GM12878 (cell line): ENCODE data around the gene LAMA4. TPM values are rescaled to one million over a fixed set of nuclear protein-coding genes. Genes with fewer than 3 reads are reported as not detected.

Experiments
- ATAC-seq: fragments of 200-7000 bp; cut with Tn5 transposase; 3 replicates; pipeline ENCODE4 v1.9.1; 2020; ENCODE audit warnings: mild to moderate bottlenecking, moderate library complexity
- BruUV-seq: library from RNA; stranded (reverse); fragments of 400-500 nt; replicated peaks from 2 replicates; lab custom pipeline; 2021; lab: Mats Ljungman, UMichigan
- CTCF ChIA-PET: fragments of 300-600 bp; sonication (Branson Sonifier 250); formaldehyde crosslinking; extraction: SDS; loops from one replicate; lab custom pipeline; 2021; ENCODE audit warnings: inconsistent platforms; lab: Yijun Ruan, JAX
- POLR2A ChIA-PET: fragments of 350-600 bp; formaldehyde crosslinking; extraction: SDS; loops from one replicate; lab custom pipeline; 2021; ENCODE audit warnings: inconsistent platforms; lab: Charles Lee
- RAD21 ChIA-PET: fragments of 300-600 bp; sonication (Branson Sonifier 250); formaldehyde crosslinking; loops from one replicate; lab custom pipeline; 2023; ENCODE audit warnings: antibody characterized with exemption; ENCODE audit not compliant: unreplicated experiment; lab: Charles Lee
- SMC1A ChIA-PET: fragments of 300-600 bp; sonication (Branson Sonifier 250); formaldehyde crosslinking; loops from one replicate; lab custom pipeline; 2023; ENCODE audit not compliant: unreplicated experiment, uncharacterized antibody; lab: Charles Lee
- DNase-seq: peaks from one replicate; pipeline ENCODE4 v3.0.0-alpha.2; 2011; ENCODE audit warnings: low read depth, low spot score
- FAIRE-seq: peaks from 3 replicates; lab custom pipeline; 2011; peaks lifted over from hg19 to GRCh38; lab: Jason Lieb, UNC
- H2AFZ ChIP-seq: 2 replicates; pipeline ENCODE4 v1.6.0; 2011; ENCODE audit warnings: low read depth, low read length, control low read depth; ENCODE audit not compliant: control insufficient read depth
- H3K27ac ChIP-seq: 2 replicates; pipeline ENCODE4 v1.5.1; 2011; ENCODE audit warnings: control low read depth; ENCODE audit not compliant: control insufficient read depth, insufficient read depth
- H3K27me3 ChIP-seq, 2 experiments: replicated peaks in 1 of 2; 2 replicates each; pipeline versions ENCODE4 v1.6.0 to v1.6.1; 2011; ENCODE audit warnings: low read length in 1 of 2; ENCODE audit not compliant: control insufficient read depth in 2 of 2, insufficient read depth in 2 of 2
- H3K36me3 ChIP-seq, 2 experiments: 2 replicates each; pipeline ENCODE4 v1.5.1; 2011; ENCODE audit warnings: low read length in 1 of 2; ENCODE audit not compliant: control insufficient read depth in 2 of 2, insufficient read depth in 2 of 2
- H3K4me1 ChIP-seq: 2 replicates; pipeline ENCODE4 v1.6.1; 2011; ENCODE audit warnings: mild to moderate bottlenecking, low read length, moderate library complexity, mixed read lengths; ENCODE audit not compliant: control insufficient read depth, insufficient read depth
- H3K4me2 ChIP-seq: 2 replicates; pipeline ENCODE4 v1.6.0; 2011; ENCODE audit warnings: control low read depth; ENCODE audit not compliant: control insufficient read depth, insufficient read depth
- H3K4me3 ChIP-seq: fragments of 200-600 bp; sonication (generic); 2 replicates; pipeline ENCODE4 v1.5.1; 2016
- H3K79me2 ChIP-seq: 2 replicates; pipeline ENCODE4 v1.6.0; 2011; ENCODE audit warnings: low read length; ENCODE audit not compliant: control insufficient read depth, insufficient read depth
- H3K9ac ChIP-seq: 2 replicates; pipeline ENCODE4 v1.8.0; 2011; ENCODE audit warnings: low read length, control low read depth, mixed read lengths; ENCODE audit not compliant: control insufficient read depth, insufficient read depth
- H3K9me3 ChIP-seq: replicated peaks from 3 replicates; pipeline ENCODE4 v1.5.1; 2011; ENCODE audit warnings: mild to moderate bottlenecking, low read length; ENCODE audit not compliant: control insufficient read depth, insufficient read depth
- H4K20me1 ChIP-seq: 2 replicates; pipeline ENCODE4 v1.6.0; 2011; ENCODE audit not compliant: control insufficient read depth, insufficient read depth
- FOS ChIP-seq: IDR thresholded peaks from 3 replicates; pipeline ENCODE4 v1.6.1; 2011; ENCODE audit warnings: borderline replicate concordance; ENCODE audit not compliant: insufficient read length; ENCODE audit errors: extremely low read depth
- IRF4 ChIP-seq: IDR thresholded peaks from 2 replicates; pipeline ENCODE4 v1.6.1; 2011; ENCODE audit warnings: low read depth, low read length
- RFX5 ChIP-seq: IDR thresholded peaks from 2 replicates; pipeline ENCODE4 v1.6.1; 2011; ENCODE audit warnings: low read depth, low read length, improper control_type of control experiment
- ZNF24 ChIP-seq: fragments of 450-650 bp; IDR thresholded peaks from 2 replicates; pipeline ENCODE4 v1.6.1; 2017; ENCODE audit warnings: antibody characterized with exemption, mild to moderate bottlenecking
- in situ Hi-C: fragments of 300-500 bp; cut with MboI; formaldehyde crosslinking; loops from 9 replicates; pipeline ENCODE4 v1.14.3; 2018; ENCODE audit warnings: mixed read lengths
- intact Hi-C: fragments of 100-400 bp; cut with micrococcal nuclease; formaldehyde crosslinking; loops from one replicate; pipeline ENCODE4 v1.14.2; 2022; ENCODE audit not compliant: unreplicated experiment
- polyA plus RNA-seq, 11 experiments: library from polyadenylated mRNA; depleted of rRNA in 4 of 11; unstranded in 6 of 11; stranded (reverse) in 5 of 11; fragments of >200 nt; fragmentation: Nextera tagmentation in 4 of 11; fragmentation: Illumina TruSeq in 1 of 11; extraction: Ambion mirVana in 4 of 11; extraction: Trizol in 1 of 11; gene quantifications; 1 replicate in 1 of 11; 2 replicates in 10 of 11; pipeline versions ENCODE4 v1.2.1 to v1.2.3, GENCODE V29; 2011 to 2016; ENCODE audit warnings: inconsistent platforms in 2 of 11, missing spikeins in 2 of 11, low read depth in 1 of 11
- total RNA-seq, 4 experiments: library from RNA; depleted of rRNA in 3 of 4; stranded (reverse); fragments of >200 nt in 3 of 4; fragmentation: Illumina TruSeq in 1 of 4; extraction: Trizol in 1 of 4; gene quantifications; 2 replicates each; pipeline versions ENCODE4 v1.2.1 to v1.2.3, GENCODE V29; 2013 to 2021
- TF ChIP-seq, protein P1 (sequence below): fragments of 450-650 bp; formaldehyde crosslinking; IDR thresholded peaks from 2 replicates; pipeline ENCODE4 v1.4.0; 2022; ENCODE audit warnings: mild to moderate bottlenecking, moderate library complexity
- TF ChIP-seq, protein P2 (sequence below): fragments of 450-650 bp; IDR thresholded peaks from 2 replicates; pipeline ENCODE4 v1.6.1; 2016; ENCODE audit warnings: mild to moderate bottlenecking
- TF ChIP-seq, protein P3 (sequence below): fragments of 450-650 bp; IDR thresholded peaks from 2 replicates; pipeline ENCODE4 v1.6.1; 2016; ENCODE audit warnings: mild to moderate bottlenecking, moderate library complexity, borderline replicate concordance

Gene LAMA4
- total and polyA plus RNA-seq, 10 of the 15 experiments (the other 5 are each of a cell fraction or from before 2014, with no cell fraction given) = 0.11 to 0.21 (median 0.14) TPM; not detected in 7

DNA sequence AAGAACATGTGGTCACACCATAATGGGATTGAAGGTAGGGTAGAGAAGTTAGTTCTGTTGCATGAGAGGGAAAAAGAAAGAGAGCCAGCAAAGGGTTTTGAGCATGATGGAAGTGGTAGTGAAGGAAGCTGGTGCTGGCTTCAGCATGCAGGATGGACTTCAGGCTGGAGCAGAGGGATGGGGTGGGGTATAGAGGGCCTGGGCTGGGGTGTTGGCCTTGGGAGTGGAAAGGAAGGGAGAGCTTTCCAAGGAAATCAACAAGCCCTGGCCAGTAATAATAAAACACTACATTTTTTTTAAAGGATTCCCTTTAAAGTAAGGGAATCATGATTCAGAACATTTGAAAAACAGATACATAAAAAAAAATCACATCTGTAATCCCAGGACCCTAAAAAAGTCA is 61.2 kb downstream of the LAMA4 start:
- no peaks in the 10 kb centered on the region for H3K79me2 ChIP-seq
- no peak overlapping the region for H3K4me2 ChIP-seq
- ChIA-PET SMC1A (interaction anchor here (1.5 to 5.2 kb wide), 2 partner anchors 13 to 118 kb away, joined by 5 to 13 read pairs; no protein-coding TSS in a partner anchor), RAD21 (interaction anchor here (1.3 kb wide), 1 partner anchor 13 kb away, joined by 3 read pairs; no protein-coding TSS in a partner anchor), POLR2A (no interaction called here), CTCF (no interaction called here)
- no peak for FAIRE-seq
- H2AFZ ChIP-seq = no peak overlapping the region
- no peak for DNase-seq
- no peaks in the 10 kb centered on the region for H3K4me1 ChIP-seq
- in situ Hi-C loops = loop anchor here (25.0 kb wide), 1 partner anchor 1719 kb away; no protein-coding TSS in a partner anchor
- H3K36me3 ChIP-seq = no peaks in the 10 kb centered on the region
- no peak overlapping the region for H3K9ac ChIP-seq
- no peaks in the 10 kb centered on the region for H4K20me1 ChIP-seq
- H3K27me3 ChIP-seq = no peaks in the 10 kb centered on the region
- TF ChIP-seq, protein P1, sequence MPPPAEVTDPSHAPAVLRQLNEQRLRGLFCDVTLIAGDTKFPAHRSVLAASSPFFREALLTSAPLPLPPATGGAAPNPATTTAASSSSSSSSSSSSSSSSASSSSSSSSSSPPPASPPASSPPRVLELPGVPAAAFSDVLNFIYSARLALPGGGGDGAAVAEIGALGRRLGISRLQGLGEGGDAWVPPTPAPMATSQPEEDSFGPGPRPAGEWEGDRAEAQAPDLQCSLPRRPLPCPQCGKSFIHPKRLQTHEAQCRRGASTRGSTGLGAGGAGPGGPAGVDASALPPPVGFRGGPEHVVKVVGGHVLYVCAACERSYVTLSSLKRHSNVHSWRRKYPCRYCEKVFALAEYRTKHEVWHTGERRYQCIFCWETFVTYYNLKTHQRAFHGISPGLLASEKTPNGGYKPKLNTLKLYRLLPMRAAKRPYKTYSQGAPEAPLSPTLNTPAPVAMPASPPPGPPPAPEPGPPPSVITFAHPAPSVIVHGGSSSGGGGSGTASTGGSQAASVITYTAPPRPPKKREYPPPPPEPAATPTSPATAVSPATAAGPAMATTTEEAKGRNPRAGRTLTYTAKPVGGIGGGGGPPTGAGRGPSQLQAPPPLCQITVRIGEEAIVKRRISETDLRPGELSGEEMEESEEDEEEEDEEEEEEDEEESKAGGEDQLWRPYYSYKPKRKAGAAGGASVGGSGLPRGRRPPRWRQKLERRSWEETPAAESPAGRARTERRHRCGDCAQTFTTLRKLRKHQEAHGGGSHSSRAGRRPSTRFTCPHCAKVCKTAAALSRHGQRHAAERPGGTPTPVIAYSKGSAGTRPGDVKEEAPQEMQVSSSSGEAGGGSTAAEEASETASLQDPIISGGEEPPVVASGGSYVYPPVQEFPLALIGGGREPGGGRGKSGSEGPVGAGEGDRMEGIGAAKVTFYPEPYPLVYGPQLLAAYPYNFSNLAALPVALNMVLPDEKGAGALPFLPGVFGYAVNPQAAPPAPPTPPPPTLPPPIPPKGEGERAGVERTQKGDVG = no peak
- TF ChIP-seq, protein P2, sequence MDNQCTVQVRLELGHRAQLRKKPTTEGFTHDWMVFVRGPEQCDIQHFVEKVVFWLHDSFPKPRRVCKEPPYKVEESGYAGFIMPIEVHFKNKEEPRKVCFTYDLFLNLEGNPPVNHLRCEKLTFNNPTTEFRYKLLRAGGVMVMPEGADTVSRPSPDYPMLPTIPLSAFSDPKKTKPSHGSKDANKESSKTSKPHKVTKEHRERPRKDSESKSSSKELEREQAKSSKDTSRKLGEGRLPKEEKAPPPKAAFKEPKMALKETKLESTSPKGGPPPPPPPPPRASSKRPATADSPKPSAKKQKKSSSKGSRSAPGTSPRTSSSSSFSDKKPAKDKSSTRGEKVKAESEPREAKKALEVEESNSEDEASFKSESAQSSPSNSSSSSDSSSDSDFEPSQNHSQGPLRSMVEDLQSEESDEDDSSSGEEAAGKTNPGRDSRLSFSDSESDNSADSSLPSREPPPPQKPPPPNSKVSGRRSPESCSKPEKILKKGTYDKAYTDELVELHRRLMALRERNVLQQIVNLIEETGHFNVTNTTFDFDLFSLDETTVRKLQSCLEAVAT = no peak
- TF ChIP-seq IRF4 = no peak
- TF ChIP-seq FOS = no peak
- no peak for TF ChIP-seq ZNF24
- TF ChIP-seq, protein P3, sequence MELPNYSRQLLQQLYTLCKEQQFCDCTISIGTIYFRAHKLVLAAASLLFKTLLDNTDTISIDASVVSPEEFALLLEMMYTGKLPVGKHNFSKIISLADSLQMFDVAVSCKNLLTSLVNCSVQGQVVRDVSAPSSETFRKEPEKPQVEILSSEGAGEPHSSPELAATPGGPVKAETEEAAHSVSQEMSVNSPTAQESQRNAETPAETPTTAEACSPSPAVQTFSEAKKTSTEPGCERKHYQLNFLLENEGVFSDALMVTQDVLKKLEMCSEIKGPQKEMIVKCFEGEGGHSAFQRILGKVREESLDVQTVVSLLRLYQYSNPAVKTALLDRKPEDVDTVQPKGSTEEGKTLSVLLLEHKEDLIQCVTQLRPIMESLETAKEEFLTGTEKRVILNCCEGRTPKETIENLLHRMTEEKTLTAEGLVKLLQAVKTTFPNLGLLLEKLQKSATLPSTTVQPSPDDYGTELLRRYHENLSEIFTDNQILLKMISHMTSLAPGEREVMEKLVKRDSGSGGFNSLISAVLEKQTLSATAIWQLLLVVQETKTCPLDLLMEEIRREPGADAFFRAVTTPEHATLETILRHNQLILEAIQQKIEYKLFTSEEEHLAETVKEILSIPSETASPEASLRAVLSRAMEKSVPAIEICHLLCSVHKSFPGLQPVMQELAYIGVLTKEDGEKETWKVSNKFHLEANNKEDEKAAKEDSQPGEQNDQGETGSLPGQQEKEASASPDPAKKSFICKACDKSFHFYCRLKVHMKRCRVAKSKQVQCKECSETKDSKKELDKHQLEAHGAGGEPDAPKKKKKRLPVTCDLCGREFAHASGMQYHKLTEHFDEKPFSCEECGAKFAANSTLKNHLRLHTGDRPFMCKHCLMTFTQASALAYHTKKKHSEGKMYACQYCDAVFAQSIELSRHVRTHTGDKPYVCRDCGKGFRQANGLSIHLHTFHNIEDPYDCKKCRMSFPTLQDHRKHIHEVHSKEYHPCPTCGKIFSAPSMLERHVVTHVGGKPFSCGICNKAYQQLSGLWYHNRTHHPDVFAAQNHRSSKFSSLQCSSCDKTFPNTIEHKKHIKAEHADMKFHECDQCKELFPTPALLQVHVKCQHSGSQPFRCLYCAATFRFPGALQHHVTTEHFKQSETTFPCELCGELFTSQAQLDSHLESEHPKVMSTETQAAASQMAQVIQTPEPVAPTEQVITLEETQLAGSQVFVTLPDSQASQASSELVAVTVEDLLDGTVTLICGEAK = no peak
- TF ChIP-seq RFX5 = no peak
- BruUV-seq = no TSS peak
- intact Hi-C loops = no loop called here
- no peak overlapping the region for H3K27ac ChIP-seq
- no peaks in the 10 kb centered on the region for H3K9me3 ChIP-seq
- no peak for ATAC-seq
- H3K4me3 ChIP-seq = no peak overlapping the region
